GM23248 (cell line): ENCODE results near the gene RBBP8NL.

Source experiments
- EZH2 ChIP-seq: fragments of 200-600 bp; sonication (generic); IDR thresholded peaks from 2 replicates; pipeline ENCODE4 v1.6.1; 2018; ENCODE audit warnings: antibody characterized with exemption, mild to moderate bottlenecking; ENCODE audit not compliant: insufficient read depth, poor library complexity, severe bottlenecking
- EZH2phosphoT487 ChIP-seq: fragments of 200-600 bp; sonication (generic); IDR thresholded peaks from 2 replicates; pipeline ENCODE4 v1.6.1; 2018; ENCODE audit warnings: antibody characterized with exemption, moderate library complexity, mild to moderate bottlenecking, low read depth; ENCODE audit not compliant: insufficient read depth

DNA sequence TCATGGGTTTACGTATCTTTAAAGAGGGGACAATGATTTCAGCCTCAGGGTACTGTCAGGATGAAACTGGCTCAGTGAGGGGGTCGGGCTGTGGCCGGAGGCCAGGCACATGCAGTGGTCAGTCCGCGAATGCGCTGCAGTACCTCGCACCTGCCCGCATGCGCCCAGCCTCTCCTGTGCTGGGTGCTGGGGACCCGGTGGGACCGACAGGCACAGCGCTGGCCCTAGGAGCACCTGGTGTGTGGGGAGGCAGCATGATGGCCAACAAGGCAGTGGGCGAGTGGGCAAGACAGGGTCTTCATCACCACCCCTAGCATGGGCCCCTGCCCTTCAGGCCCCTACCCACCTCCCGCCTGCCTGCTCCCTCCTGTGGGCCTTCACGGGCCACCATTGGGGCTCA, 19.3 kb downstream of the RBBP8NL start:
- no peak for TF ChIP-seq EZH2
- no peak for TF ChIP-seq EZH2phosphoT487
